Nephron progenitor cell (in vitro differentiated cells): ENCODE measurements around the gene DTX1.
A peak's percentile ranks its signal among the peaks of the same experiment; 100 is the strongest.

ENCODE experiments used
- DNase-seq: peaks from one replicate; pipeline ENCODE4 v3.0.0; 2021
- H3K27ac Mint-ChIP-seq: 2 replicates; pipeline ENCODE4 v1.8.0; 2021; ENCODE audit warnings: mild to moderate bottlenecking, moderate library complexity, mixed read lengths
- H3K27me3 Mint-ChIP-seq: 2 replicates; pipeline ENCODE4 v1.8.0; 2021; ENCODE audit warnings: mild to moderate bottlenecking, low read depth, mixed read lengths; ENCODE audit not compliant: poor library complexity
- H3K36me3 Mint-ChIP-seq: 2 replicates; pipeline ENCODE4 v1.8.0; 2021; ENCODE audit warnings: low read depth, mixed read lengths
- H3K4me1 Mint-ChIP-seq: 2 replicates; pipeline ENCODE4 v1.8.0; 2021; ENCODE audit warnings: mixed read lengths
- H3K4me3 Mint-ChIP-seq: 2 replicates; pipeline ENCODE4 v1.8.0; 2021; ENCODE audit warnings: mild to moderate bottlenecking, moderate library complexity, mixed read lengths
- H3K9me3 Mint-ChIP-seq: 2 replicates; pipeline ENCODE4 v1.8.0; 2021; ENCODE audit warnings: mild to moderate bottlenecking, moderate library complexity, mixed read lengths
- TF ChIP-seq, protein P1 (sequence below): fragments of 200-600 bp; sonication (generic); IDR thresholded peaks from 2 replicates; pipeline ENCODE4 v1.5.0; 2021; ENCODE audit warnings: antibody characterized with exemption

DTX1 gene

DNA sequence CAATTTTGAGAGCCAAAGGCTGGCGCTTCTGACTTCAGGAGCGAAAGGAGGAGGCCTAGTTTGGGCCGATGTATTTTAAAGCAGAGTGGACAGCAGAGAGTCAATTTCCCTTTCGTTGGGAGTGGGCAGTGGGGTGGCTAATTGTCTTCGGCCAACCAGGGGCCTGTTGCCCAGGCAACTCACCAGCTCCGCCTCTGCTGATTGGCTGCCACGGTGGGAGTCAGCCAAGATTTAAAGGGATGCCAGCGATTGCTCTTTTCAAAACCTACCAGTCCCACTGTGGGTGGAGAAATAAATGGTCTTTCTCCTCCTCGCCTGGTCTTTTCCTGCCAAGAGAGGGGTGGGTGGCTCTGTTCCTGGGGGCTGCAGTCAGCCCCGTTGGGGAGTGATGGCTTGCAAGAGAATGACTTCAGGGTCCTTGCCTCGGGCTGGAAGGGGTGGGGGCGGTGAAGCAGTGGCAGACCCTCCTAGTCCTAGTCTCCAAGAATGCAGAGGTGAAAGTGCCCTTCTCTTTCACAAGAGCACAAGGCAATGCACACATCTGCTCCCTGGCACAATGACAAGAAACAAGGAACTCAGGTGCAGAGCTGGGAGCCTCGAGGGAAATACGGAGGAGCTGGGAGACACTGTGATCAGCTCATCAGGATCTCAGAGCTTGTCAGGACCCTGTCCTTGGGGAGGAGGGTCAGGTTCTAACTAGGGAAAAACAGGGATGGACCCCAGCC lies 41.3 kb downstream of the DTX1 start:
- peak; percentile 50 for DNase-seq
- H3K9me3 Mint-ChIP-seq = no peaks in the 10 kb centered on the region
- no peak overlapping the region for H3K27ac Mint-ChIP-seq

GRCh38 chr12:113098441-113099028 lies 42.0 kb downstream of the DTX1 start:
- Mint-ChIP-seq H3K27me3 (peaks cover 35% of the 10 kb centered on the region), H3K9me3 (no peaks in the 10 kb centered on the region), H3K4me1 (peaks cover 38% of the 10 kb centered on the region), H3K36me3 (no peaks in the 10 kb centered on the region), H3K4me3 (no peak overlapping the region), H3K27ac (no peak overlapping the region)
- TF ChIP-seq, protein P1, sequence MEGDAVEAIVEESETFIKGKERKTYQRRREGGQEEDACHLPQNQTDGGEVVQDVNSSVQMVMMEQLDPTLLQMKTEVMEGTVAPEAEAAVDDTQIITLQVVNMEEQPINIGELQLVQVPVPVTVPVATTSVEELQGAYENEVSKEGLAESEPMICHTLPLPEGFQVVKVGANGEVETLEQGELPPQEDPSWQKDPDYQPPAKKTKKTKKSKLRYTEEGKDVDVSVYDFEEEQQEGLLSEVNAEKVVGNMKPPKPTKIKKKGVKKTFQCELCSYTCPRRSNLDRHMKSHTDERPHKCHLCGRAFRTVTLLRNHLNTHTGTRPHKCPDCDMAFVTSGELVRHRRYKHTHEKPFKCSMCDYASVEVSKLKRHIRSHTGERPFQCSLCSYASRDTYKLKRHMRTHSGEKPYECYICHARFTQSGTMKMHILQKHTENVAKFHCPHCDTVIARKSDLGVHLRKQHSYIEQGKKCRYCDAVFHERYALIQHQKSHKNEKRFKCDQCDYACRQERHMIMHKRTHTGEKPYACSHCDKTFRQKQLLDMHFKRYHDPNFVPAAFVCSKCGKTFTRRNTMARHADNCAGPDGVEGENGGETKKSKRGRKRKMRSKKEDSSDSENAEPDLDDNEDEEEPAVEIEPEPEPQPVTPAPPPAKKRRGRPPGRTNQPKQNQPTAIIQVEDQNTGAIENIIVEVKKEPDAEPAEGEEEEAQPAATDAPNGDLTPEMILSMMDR = peak; percentile 87
- DNase-seq = peak; percentile 84

More for the DNA sequence above, 41.3 kb downstream of the DTX1 start:
- Mint-ChIP-seq H3K36me3 (no peaks in the 10 kb centered on the region), H3K4me3 (peak overlapping the region; percentile 47), H3K4me1 (peaks cover 41% of the 10 kb centered on the region), H3K27me3 (peaks cover 32% of the 10 kb centered on the region)
- TF ChIP-seq, protein P1 = no peak

GRCh38 chr12:113099364-113099763 lies 42.8 kb downstream of the DTX1 start:
- TF ChIP-seq, protein P1 = no peak
- Mint-ChIP-seq H3K4me3 (no peak overlapping the region), H3K27ac (no peak overlapping the region), H3K27me3 (peaks cover 35% of the 10 kb centered on the region), H3K4me1 (peaks cover 30% of the 10 kb centered on the region), H3K36me3 (no peaks in the 10 kb centered on the region), H3K9me3 (no peaks in the 10 kb centered on the region)
- no peak for DNase-seq

DNA sequence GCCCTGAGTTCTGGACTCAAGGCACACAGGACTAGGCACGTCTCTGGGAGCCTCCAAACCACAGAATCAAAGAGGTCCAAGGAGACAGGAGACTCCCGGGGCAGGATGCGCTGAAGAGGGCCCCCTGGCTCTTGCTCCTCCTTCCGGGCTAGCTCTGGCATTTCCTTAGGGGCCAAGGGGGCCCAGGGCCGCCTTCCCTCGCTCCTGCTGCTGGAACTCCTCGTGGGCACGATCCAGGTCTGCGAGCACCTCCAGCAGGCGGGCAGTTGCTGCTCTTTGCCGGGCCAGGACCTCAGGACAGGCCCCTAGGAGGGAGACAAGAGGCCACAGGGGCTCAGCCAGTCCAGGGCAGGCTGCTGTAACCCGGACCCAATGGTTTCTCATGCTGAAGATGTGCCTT lies 43.2 kb downstream of the DTX1 start:
- TF ChIP-seq, protein P1 = no peak
- Mint-ChIP-seq H3K36me3 (no peaks in the 10 kb centered on the region), H3K27ac (no peak overlapping the region), H3K4me1 (peaks cover 30% of the 10 kb centered on the region), H3K4me3 (no peak overlapping the region), H3K9me3 (no peaks in the 10 kb centered on the region), H3K27me3 (peaks cover 39% of the 10 kb centered on the region)
- DNase-seq = no peak

GRCh38 chr12:113101751-113102150 lies 45.2 kb downstream of the DTX1 start:
- no peak overlapping the region for H3K27ac Mint-ChIP-seq
- no peaks in the 10 kb centered on the region for H3K36me3 Mint-ChIP-seq
- DNase-seq = no peak
- H3K4me3 Mint-ChIP-seq = no peak overlapping the region
- H3K9me3 Mint-ChIP-seq = no peaks in the 10 kb centered on the region
- TF ChIP-seq, protein P1 = no peak
- H3K27me3 Mint-ChIP-seq = peaks cover 57% of the 10 kb centered on the region
- H3K4me1 Mint-ChIP-seq = peaks cover 25% of the 10 kb centered on the region

GRCh38 chr12:113102811-113103210 lies 46.3 kb downstream of the DTX1 start:
- TF ChIP-seq, protein P1 = no peak
- H3K27ac Mint-ChIP-seq = no peak overlapping the region
- no peak for DNase-seq

More at GRCh38 chr12:113102811-113103210, 46.3 kb downstream of the DTX1 start:
- Mint-ChIP-seq H3K27me3 (peaks cover 60% of the 10 kb centered on the region), H3K9me3 (no peaks in the 10 kb centered on the region), H3K4me3 (no peak overlapping the region), H3K4me1 (peaks cover 14% of the 10 kb centered on the region), H3K36me3 (no peaks in the 10 kb centered on the region)
